AG04450 (cell line): ENCODE data around the gene HOXA9. TPM values are rescaled to one million over a fixed set of nuclear protein-coding genes. Genes with fewer than 3 reads are reported as not detected.

ENCODE experiments used
- CTCF ChIA-PET: fragments of 300-600, 350-600 bp; formaldehyde crosslinking; extraction: SDS; loops from one replicate; lab custom pipeline; 2022; ENCODE audit warnings: antibody characterized with exemption, inconsistent platforms; lab: Charles Lee
- POLR2A ChIA-PET: fragments of 350-600 bp; formaldehyde crosslinking; extraction: SDS; loops from one replicate; lab custom pipeline; 2021; ENCODE audit warnings: antibody characterized with exemption, inconsistent platforms; lab: Yijun Ruan, JAX
- DNase-seq: peaks from one replicate; pipeline ENCODE4 v3.0.0-alpha.2; 2011; ENCODE audit warnings: low read depth, low spot score
- H3K27ac ChIP-seq: one replicate; pipeline ENCODE4 v1.5.1; 2012; ENCODE audit warnings: low read depth, low read length, control low read depth
- H3K27me3 ChIP-seq: one replicate; pipeline ENCODE4 v1.6.0; 2012; ENCODE audit warnings: low read length; ENCODE audit not compliant: control insufficient read depth, insufficient read depth
- H3K4me3 ChIP-seq: 2 replicates; pipeline ENCODE4 v1.5.1; 2011; ENCODE audit warnings: mild to moderate bottlenecking, low read depth, low read length, control low read depth
- H3K9me3 ChIP-seq: 2 replicates; pipeline ENCODE4 v1.5.1; 2012; ENCODE audit warnings: low read length; ENCODE audit not compliant: control insufficient read depth, insufficient read depth
- polyA plus RNA-seq: library from polyadenylated mRNA; depleted of rRNA; stranded (reverse); fragments of >200 nt; gene quantifications from 2 replicates; pipeline ENCODE4 v1.2.3, GENCODE V29; 2011
- TF ChIP-seq, protein P1 (sequence below): IDR thresholded peaks from 2 replicates; pipeline ENCODE4 v1.5.1; 2011; ENCODE audit warnings: low read depth, low read length, control low read depth, inconsistent platforms

HOXA9 gene
- polyA plus RNA-seq, 1 experiment, result 1.5 TPM

DNA sequence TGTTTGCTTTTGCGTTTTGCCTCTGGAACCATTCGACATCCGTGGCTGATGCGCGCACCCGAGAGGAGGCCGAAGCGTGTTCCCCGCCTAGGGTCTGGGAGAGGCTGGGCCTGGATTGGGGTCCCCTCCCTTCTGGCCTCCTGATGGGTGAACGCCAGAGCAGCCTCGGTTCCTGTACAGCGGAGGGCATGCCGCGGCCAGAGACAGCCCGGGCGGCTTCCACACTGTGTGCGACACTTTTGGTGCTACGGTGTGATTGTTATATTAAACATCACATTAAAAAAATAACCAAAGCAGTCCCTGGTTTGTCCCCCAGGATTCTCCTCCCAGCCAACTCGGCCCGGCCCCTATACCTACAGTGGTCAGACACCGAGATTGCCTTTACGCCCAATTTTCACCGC is 5.2 kb downstream of the HOXA9 start:
- TF ChIP-seq, protein P1, sequence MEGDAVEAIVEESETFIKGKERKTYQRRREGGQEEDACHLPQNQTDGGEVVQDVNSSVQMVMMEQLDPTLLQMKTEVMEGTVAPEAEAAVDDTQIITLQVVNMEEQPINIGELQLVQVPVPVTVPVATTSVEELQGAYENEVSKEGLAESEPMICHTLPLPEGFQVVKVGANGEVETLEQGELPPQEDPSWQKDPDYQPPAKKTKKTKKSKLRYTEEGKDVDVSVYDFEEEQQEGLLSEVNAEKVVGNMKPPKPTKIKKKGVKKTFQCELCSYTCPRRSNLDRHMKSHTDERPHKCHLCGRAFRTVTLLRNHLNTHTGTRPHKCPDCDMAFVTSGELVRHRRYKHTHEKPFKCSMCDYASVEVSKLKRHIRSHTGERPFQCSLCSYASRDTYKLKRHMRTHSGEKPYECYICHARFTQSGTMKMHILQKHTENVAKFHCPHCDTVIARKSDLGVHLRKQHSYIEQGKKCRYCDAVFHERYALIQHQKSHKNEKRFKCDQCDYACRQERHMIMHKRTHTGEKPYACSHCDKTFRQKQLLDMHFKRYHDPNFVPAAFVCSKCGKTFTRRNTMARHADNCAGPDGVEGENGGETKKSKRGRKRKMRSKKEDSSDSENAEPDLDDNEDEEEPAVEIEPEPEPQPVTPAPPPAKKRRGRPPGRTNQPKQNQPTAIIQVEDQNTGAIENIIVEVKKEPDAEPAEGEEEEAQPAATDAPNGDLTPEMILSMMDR, result no peak
- CTCF ChIA-PET, result interaction anchor here (0.6 to 3.8 kb wide), 18 partner anchors 8 to 1267 kb away, joined by 3 to 171 read pairs (median 8); partner anchors contain the start of genes HOXA3 and HOXA5
- Histone ChIP-seq H3K9me3 (peaks cover 21% of the 10 kb centered on the region; the same call in 1 of the 2 replicates), H3K27me3 (peaks cover 21% of the 10 kb centered on the region), H3K4me3 (no peak overlapping the region), H3K27ac (no peak overlapping the region)
- no peak for DNase-seq
- POLR2A ChIA-PET, result interaction anchor here (1.1 kb wide), 1 partner anchor 960 kb away, joined by 3 read pairs; no protein-coding TSS in a partner anchor

DNA sequence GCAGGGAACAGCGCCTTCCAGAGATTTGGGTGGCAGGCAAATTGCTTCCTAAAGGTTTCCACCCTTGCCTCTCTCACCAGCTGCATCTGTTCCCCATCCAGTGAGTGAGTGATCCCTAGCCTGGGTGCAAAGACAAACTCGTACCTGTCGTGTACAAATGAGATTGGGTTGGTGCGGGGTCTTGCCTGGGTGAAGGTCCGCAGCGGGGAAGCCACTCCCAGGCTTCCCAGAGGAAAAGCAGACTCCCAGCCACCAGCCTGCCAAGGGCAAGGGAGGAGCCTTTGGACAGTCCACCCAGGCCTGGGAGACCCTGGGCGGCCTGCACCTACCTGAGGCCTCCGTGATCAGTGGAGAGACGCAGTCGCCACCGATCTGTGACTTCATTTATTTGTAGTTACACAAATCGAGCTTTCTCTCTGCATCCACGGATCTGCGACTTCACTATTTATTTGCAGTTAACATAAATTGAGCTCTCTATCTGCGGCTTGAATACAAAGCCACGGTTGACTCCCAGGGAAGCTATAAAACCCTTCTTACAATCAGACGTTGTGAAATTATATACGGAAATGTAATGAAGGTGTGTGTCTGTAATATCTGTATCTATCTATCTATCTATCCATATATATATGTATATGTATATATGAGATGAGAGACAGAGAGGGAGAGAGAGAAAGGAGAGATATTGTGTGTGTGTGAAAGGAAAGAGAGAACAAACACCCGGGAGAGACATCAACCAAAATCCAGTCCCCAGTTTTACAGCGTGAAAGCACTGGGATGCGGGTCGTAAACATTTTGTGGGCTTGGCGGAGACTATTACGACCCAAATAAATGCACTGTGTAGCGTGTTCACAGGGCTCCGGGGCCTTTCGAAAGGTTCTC is 5.8 kb downstream of the HOXA9 start:
- ChIA-PET POLR2A (no interaction called here), CTCF (interaction anchor here (0.6 to 1.6 kb wide), 8 partner anchors 16 to 1276 kb away, joined by 3 to 24 read pairs (median 6); partner anchors contain the start of gene HOXA5)
- Histone ChIP-seq H3K27me3 (peaks cover 16% of the 10 kb centered on the region), H3K27ac (no peak overlapping the region), H3K9me3 (peaks cover 17% of the 10 kb centered on the region; the same call in 1 of the 2 replicates), H3K4me3 (no peak overlapping the region)
- TF ChIP-seq, protein P1, result no peak
- DNase-seq, result no peak

DNA sequence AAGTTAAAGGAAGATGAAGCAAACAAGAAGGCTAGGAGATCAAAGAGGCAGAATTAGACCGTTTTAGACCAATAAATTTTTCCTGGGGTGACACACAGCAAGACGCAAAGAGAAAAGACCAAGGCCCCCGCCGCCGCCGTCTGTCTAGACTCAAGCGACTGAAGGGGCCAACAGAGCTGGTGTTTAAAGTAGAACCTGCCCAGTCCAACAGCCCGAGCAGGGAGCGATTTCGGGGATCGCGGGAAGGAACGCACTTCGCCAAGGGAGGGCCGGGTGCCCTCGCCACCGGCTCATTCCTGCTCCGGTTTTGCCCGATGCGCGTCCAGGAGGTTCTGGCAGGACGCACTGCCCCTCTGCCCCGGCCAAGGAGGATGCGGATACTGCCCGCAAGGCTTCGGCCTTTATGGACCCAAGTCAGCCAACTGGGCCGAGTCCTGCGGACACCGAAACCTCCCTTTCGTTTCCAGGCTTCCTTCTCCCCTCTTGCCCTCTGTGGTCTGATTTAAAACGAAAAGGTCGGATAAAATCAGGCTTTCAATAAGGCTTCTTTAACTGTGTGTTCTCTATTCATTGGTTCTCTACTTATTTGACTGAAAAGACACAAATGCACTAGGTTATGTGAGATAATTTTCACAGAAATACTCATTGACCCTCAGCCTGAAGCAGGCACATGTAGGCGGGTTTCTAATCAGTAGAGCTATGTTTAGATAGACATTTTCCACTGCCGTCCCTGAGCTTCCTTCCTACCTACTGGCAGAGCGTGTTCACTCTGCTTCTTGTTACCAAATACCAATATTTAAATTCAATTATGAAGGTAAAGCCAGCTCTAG is 6.7 kb downstream of the HOXA9 start:
- ChIA-PET POLR2A (no interaction called here), CTCF (interaction anchor here (0.6 to 1.6 kb wide), 10 partner anchors 8 to 1275 kb away, joined by 3 to 24 read pairs (median 5); partner anchors contain the start of gene HOXA5)
- Histone ChIP-seq H3K27me3 (peaks cover 13% of the 10 kb centered on the region), H3K9me3 (peaks cover 14% of the 10 kb centered on the region; the same call in 1 of the 2 replicates), H3K4me3 (no peak overlapping the region), H3K27ac (no peak overlapping the region)
- TF ChIP-seq, protein P1, result no peak
- no peak for DNase-seq

DNA sequence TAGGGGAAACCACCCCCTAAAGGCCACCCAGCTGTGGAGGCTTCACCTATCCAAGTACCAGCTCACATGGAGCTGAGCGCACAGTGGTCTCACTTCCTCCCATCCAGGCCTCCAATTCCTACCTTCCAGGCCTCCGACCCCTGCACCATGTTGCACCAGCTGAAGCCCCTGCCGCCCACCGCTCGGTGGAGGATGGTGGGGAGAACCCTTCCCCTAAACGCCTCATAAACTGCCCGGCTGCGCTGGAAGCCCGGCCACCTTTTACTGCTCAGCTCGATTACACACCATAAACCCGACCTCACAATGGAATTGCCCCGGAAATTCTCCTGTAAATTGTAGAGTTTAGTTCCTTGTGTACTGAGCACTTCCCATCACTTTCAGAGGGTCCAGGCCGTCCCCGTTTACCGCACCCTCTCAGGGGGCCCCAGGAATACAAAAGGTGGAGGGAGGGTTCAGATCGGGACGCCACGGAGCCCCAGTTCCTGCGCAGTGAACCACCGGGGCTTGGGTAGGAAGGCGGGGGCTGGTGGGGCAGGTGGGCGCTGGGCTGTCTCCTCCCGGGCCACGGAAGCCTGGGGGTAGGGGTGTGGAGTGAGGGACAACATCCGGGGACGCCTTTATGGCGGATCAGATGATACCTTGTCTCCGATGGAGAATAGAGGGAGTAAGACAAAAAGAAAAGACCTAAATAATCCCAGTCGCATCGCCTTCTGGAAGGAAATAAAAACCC is 7.5 kb downstream of the HOXA9 start:
- CTCF ChIA-PET, result interaction anchor here (0.6 to 1.9 kb wide), 9 partner anchors 14 to 1265 kb away, joined by 3 to 13 read pairs (median 5); partner anchors contain the start of gene HOXA5
- no peak overlapping the region for H3K4me3 ChIP-seq
- H3K27me3 ChIP-seq, result peaks cover 10% of the 10 kb centered on the region
- TF ChIP-seq, protein P1, result no peak
- H3K27ac ChIP-seq, result no peak overlapping the region
- H3K9me3 ChIP-seq, result peaks cover 14% of the 10 kb centered on the region; the same call in 1 of the 2 replicates
- POLR2A ChIA-PET, result no interaction called here
- DNase-seq, result no peak
